PFSK-1 (cell line): Measurements from ENCODE around the gene TRA2B.

Source experiments
- FOXP2 ChIP-seq: optimal IDR thresholded peaks from 2 replicates; pipeline ENCODE3; 2011; ENCODE audit warnings: borderline replicate concordance, control low read depth, inconsistent platforms; ENCODE audit not compliant: insufficient read depth; ENCODE audit errors: extremely low read length, extremely low read depth
- POLR2AphosphoS5 ChIP-seq: IDR thresholded peaks from 2 replicates; pipeline ENCODE4 v1.6.1; 2012; ENCODE audit warnings: low read depth, mild to moderate bottlenecking, control low read depth, low read length, moderate library complexity
- REST ChIP-seq, 2 experiments: IDR thresholded peaks; 2 replicates each; pipeline versions ENCODE4 v1.6.1 to v1.8.0; 2011 to 2012; ENCODE audit warnings: low read depth in 2 of 2, low read length in 2 of 2, control low read depth in 1 of 2, inconsistent platforms in 1 of 2, mild to moderate bottlenecking in 1 of 2, moderate library complexity in 1 of 2; ENCODE audit not compliant: insufficient read depth in 1 of 2
- SIN3A ChIP-seq: IDR thresholded peaks from 2 replicates; pipeline ENCODE4 v1.6.1; 2012; ENCODE audit warnings: mild to moderate bottlenecking, low read length, moderate library complexity, borderline replicate concordance; ENCODE audit not compliant: insufficient read depth
- TAF1 ChIP-seq: IDR thresholded peaks from 2 replicates; pipeline ENCODE4 v1.6.1; 2012; ENCODE audit warnings: low read length, control low read depth, borderline replicate concordance; ENCODE audit not compliant: insufficient read depth

The TRA2B gene

GRCh38 chr3:185943760-185944106 is 5.9 kb upstream of the TRA2B start:
- no peak for TF ChIP-seq TAF1
- TF ChIP-seq POLR2AphosphoS5: no peak
- no peak for TF ChIP-seq FOXP2
- no peak for TF ChIP-seq SIN3A
- TF ChIP-seq REST (IDR thresholded peaks at IDR 0.05; ENCODE audit: insufficient read depth in 1 of 2, low read depth in 2 of 2, low read length in 2 of 2): no peak

GRCh38 chr3:185942907-185943759 is 5.3 kb upstream of the TRA2B start:
- TF ChIP-seq FOXP2: no peak
- TF ChIP-seq REST (IDR thresholded peaks at IDR 0.05; ENCODE audit: insufficient read depth in 1 of 2, low read depth in 2 of 2, low read length in 2 of 2): no peak
- TF ChIP-seq POLR2AphosphoS5: no peak
- no peak for TF ChIP-seq TAF1
- TF ChIP-seq SIN3A: no peak

GRCh38 chr3:185942396-185942795 is 4.6 kb upstream of the TRA2B start:
- TF ChIP-seq SIN3A: no peak
- no peak for TF ChIP-seq POLR2AphosphoS5
- TF ChIP-seq REST (IDR thresholded peaks at IDR 0.05; ENCODE audit: insufficient read depth in 1 of 2, low read depth in 2 of 2, low read length in 2 of 2): no peak

GRCh38 chr3:185940951-185941350 is 3.1 kb upstream of the TRA2B start:
- TF ChIP-seq SIN3A (no peak), TAF1 (no peak), POLR2AphosphoS5 (no peak), REST (IDR thresholded peaks at IDR 0.05; ENCODE audit: insufficient read depth in 1 of 2, low read depth in 2 of 2, low read length in 2 of 2) (no peak), FOXP2 (no peak)

GRCh38 chr3:185939721-185940120 is 1.9 kb upstream of the TRA2B start:
- TF ChIP-seq POLR2AphosphoS5 (no peak), SIN3A (no peak), REST (IDR thresholded peaks at IDR 0.05; ENCODE audit: insufficient read depth in 1 of 2, low read depth in 2 of 2, low read length in 2 of 2) (no peak)
